ENCODE data around the gene CIRBP. TPM values are rescaled to one million over a fixed set of nuclear protein-coding genes. Genes with fewer than 3 reads are reported as not detected.

Gene CIRBP
- polyA plus RNA-seq, 1 of the 3 experiments (the other 2 are of a cell fraction), result 762 TPM

DNA sequence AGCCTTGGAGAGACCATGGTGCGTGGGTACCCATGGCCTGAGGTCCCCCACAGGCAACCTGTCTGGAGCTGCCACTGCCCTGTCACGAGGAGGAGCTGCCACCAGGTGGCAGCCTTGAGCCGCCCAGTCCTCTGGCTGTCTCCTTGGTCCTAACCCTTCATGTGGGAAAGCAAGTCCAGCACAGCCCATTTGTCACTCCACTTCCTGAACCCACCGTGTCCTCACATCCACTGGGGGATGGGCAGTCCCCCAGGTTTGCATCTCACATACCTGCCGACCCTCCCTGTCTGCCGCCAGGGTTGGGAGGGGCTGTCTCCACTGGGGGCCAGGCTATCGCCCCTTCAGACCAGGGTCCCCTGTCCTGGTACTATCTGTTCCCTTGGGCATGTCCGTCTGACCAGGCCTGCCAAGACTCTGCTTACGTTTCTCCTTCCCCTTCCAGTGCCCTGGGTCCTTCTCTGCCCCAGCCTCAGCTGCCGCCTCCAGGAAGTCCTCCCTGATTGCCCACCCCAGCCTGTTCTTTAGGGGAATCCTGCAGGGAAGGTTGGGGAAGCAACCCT lies 10.7 kb downstream of the CIRBP start:
- peak; percentile 91 for DNase-seq
- Histone ChIP-seq H3K79me2 (ENCODE audit: insufficient read depth) (peaks cover 18% of the 10 kb centered on the region), H3F3A (replicated peaks; ENCODE audit: insufficient read depth) (peaks cover 24% of the 10 kb centered on the region), H2AFZ (ENCODE audit: low read depth) (no peak overlapping the region), H3K9me2 (no peaks in the 10 kb centered on the region), H3K36me3 (replicated peaks in 1 of 2; ENCODE audit: control insufficient read depth in 1 of 2, insufficient read depth in 2 of 2, low read length in 1 of 2) (peaks cover 7 to 19% of the 10 kb centered on the region in 2 experiments), H4K20me1 (ENCODE audit: insufficient read depth) (peaks cover 6% of the 10 kb centered on the region), H3K27ac (ENCODE audit: low read depth in 2 of 2, low read length in 1 of 2) (no peak overlapping the region; a peak in 1 of 4 replicates), H3K27me3 (ENCODE audit: insufficient read depth) (no peaks in the 10 kb centered on the region), H3K4me2 (no peak overlapping the region), H3K4me3 (ENCODE audit: low read depth in 2 of 2, low read length in 1 of 2) (no peak overlapping the region), H3K9me3 (no peaks in the 10 kb centered on the region), H3K4me1 (ENCODE audit: control insufficient read depth in 1 of 2, insufficient read depth in 2 of 2, low read depth in 1 of 2, low read length in 1 of 2) (peaks cover 4 to 11% of the 10 kb centered on the region in 2 experiments; a peak in 1 of 4 replicates), H3K9ac (no peak overlapping the region)
- ChIA-PET POLR2A (interaction anchor here (0.7 to 1.2 kb wide), 3 partner anchors 10 to 103 kb away, joined by 3 to 7 read pairs (median 4); no protein-coding TSS in a partner anchor), CTCF (interaction anchor here (0.6 to 3.5 kb wide), 37 partner anchors 8 to 249 kb away, joined by 3 to 26 read pairs (median 4); partner anchors contain the start of genes ATP5F1D, CIRBP, NDUFS7 and REEP6)
- WGBS (ENCODE audit: low lambda C conversion rate), result 34% methylated on average over 9 of the region's 10 CpGs
- TF ChIP-seq, protein P1, sequence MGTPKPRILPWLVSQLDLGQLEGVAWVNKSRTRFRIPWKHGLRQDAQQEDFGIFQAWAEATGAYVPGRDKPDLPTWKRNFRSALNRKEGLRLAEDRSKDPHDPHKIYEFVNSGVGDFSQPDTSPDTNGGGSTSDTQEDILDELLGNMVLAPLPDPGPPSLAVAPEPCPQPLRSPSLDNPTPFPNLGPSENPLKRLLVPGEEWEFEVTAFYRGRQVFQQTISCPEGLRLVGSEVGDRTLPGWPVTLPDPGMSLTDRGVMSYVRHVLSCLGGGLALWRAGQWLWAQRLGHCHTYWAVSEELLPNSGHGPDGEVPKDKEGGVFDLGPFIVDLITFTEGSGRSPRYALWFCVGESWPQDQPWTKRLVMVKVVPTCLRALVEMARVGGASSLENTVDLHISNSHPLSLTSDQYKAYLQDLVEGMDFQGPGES (IDR thresholded peaks at IDR 0.05; ENCODE audit: low read depth, low read length), result no peak
- TF ChIP-seq SIN3A (IDR thresholded peaks at IDR 0.05; ENCODE audit: borderline replicate concordance, low read depth, low read length) (no peak), MAX (IDR thresholded peaks at IDR 0.05; ENCODE audit: low read depth) (no peak), USF1 (IDR thresholded peaks at IDR 0.05; ENCODE audit: borderline replicate concordance, low read depth) (no peak), FOXJ3 (CRISPR knock-in tag; IDR thresholded peaks at IDR 0.05) (no peak), YY1 (IDR thresholded peaks at IDR 0.05; ENCODE audit: low read depth) (no peak), EZH2phosphoT487 (IDR thresholded peaks at IDR 0.05; ENCODE audit: borderline replicate concordance, low read depth) (no peak), RXRA (IDR thresholded peaks at IDR 0.05; ENCODE audit: borderline replicate concordance, low read depth) (no peak), RCOR1 (IDR thresholded peaks at IDR 0.05; ENCODE audit: low read length) (0 out of 2 replicates have a peak, but pooled peaks have one; percentile 30), TEAD4 (IDR thresholded peaks at IDR 0.05; ENCODE audit: borderline replicate concordance, insufficient read depth) (no peak), EP300 (IDR thresholded peaks at IDR 0.05; ENCODE audit: borderline replicate concordance in 1 of 2, low read depth in 1 of 2, low read length in 1 of 2) (no peak), GABPA (IDR thresholded peaks at IDR 0.05; ENCODE audit: low read depth) (no peak), NRF1 (IDR thresholded peaks at IDR 0.05; ENCODE audit: low read depth, low read length) (no peak), MEF2A (IDR thresholded peaks at IDR 0.05; ENCODE audit: borderline replicate concordance, low read depth) (no peak), JUND (IDR thresholded peaks at IDR 0.05) (no peak), MXI1 (IDR thresholded peaks at IDR 0.05; ENCODE audit: low read depth, low read length) (peak; percentile 55; the same call in 1 of the 2 replicates), NFIC (IDR thresholded peaks at IDR 0.05; ENCODE audit: borderline replicate concordance) (no peak), RFX5 (IDR thresholded peaks at IDR 0.05; ENCODE audit: low read length) (no peak), TAF1 (IDR thresholded peaks at IDR 0.05; ENCODE audit: borderline replicate concordance, low read depth, low read length) (no peak), FOSL2 (IDR thresholded peaks at IDR 0.05; ENCODE audit: borderline replicate concordance, low read depth) (no peak), GATA2 (CRISPR knock-in tag; IDR thresholded peaks at IDR 0.05) (no peak), ELF1 (IDR thresholded peaks at IDR 0.05) (no peak), TCF12 (IDR thresholded peaks at IDR 0.05) (no peak), RAD21 (IDR thresholded peaks at IDR 0.05; ENCODE audit: low read length) (peak; percentile 95)
- TF ChIP-seq, protein P2, sequence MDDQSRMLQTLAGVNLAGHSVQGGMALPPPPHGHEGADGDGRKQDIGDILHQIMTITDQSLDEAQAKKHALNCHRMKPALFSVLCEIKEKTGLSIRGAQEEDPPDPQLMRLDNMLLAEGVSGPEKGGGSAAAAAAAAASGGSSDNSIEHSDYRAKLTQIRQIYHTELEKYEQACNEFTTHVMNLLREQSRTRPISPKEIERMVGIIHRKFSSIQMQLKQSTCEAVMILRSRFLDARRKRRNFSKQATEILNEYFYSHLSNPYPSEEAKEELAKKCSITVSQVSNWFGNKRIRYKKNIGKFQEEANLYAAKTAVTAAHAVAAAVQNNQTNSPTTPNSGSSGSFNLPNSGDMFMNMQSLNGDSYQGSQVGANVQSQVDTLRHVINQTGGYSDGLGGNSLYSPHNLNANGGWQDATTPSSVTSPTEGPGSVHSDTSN (IDR thresholded peaks at IDR 0.05), result 0 out of 2 replicates have a peak, but pooled peaks have one; percentile 20
- TF ChIP-seq, protein P3, sequence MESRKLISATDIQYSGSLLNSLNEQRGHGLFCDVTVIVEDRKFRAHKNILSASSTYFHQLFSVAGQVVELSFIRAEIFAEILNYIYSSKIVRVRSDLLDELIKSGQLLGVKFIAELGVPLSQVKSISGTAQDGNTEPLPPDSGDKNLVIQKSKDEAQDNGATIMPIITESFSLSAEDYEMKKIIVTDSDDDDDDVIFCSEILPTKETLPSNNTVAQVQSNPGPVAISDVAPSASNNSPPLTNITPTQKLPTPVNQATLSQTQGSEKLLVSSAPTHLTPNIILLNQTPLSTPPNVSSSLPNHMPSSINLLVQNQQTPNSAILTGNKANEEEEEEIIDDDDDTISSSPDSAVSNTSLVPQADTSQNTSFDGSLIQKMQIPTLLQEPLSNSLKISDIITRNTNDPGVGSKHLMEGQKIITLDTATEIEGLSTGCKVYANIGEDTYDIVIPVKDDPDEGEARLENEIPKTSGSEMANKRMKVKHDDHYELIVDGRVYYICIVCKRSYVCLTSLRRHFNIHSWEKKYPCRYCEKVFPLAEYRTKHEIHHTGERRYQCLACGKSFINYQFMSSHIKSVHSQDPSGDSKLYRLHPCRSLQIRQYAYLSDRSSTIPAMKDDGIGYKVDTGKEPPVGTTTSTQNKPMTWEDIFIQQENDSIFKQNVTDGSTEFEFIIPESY (IDR thresholded peaks at IDR 0.05; ENCODE audit: borderline replicate concordance, low read depth), result no peak
